ENCODE measurements around the gene PLA2G12B. TPM values are rescaled to one million over a fixed set of nuclear protein-coding genes. Genes with fewer than 3 reads are reported as not detected.

The PLA2G12B gene
- total RNA-seq, 2 donors from 2014 or later: not detected

GRCh38 chr10:72951760-72952159, 2.8 kb downstream of the PLA2G12B start:
- Histone ChIP-seq H3K27ac (no peak overlapping the region), H3K36me3 (no peaks in the 10 kb centered on the region), H3K4me3 (no peak overlapping the region), H3K9me3 (no peaks in the 10 kb centered on the region), H3K4me1 (ENCODE audit: control insufficient read depth in 1 of 2, low read depth in 2 of 2) (no peaks in the 10 kb centered on the region), H3K27me3 (replicated peaks; ENCODE audit: insufficient read depth) (no peaks in the 10 kb centered on the region)
- DNase-seq (ENCODE audit: low spot score): no peak
- TF ChIP-seq, protein P1, sequence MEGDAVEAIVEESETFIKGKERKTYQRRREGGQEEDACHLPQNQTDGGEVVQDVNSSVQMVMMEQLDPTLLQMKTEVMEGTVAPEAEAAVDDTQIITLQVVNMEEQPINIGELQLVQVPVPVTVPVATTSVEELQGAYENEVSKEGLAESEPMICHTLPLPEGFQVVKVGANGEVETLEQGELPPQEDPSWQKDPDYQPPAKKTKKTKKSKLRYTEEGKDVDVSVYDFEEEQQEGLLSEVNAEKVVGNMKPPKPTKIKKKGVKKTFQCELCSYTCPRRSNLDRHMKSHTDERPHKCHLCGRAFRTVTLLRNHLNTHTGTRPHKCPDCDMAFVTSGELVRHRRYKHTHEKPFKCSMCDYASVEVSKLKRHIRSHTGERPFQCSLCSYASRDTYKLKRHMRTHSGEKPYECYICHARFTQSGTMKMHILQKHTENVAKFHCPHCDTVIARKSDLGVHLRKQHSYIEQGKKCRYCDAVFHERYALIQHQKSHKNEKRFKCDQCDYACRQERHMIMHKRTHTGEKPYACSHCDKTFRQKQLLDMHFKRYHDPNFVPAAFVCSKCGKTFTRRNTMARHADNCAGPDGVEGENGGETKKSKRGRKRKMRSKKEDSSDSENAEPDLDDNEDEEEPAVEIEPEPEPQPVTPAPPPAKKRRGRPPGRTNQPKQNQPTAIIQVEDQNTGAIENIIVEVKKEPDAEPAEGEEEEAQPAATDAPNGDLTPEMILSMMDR (IDR thresholded peaks at IDR 0.05): no peak
- ATAC-seq (ENCODE audit: insufficient number of reproducible peaks, low FRiP score, low read depth): no peak

DNA sequence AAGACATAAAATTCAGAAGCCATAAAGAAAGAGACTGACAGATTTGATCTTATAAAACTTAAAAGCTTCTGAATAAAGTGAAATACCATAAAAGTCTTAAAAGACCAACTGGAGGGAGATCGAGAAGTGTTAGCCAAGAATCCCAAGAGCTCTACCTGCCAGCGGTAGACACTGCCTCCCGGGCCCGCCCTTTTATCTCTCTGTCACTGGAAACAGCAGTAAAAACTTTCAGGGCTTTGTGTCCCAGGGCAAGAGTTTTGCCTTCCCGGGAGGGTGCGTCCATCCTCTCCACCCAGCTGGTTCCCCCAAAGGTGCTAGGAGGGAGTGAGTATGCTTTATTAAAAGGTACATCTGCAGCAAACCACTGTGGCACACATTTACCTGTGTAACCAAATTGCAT, 5.8 kb downstream of the PLA2G12B start:
- no peaks in the 10 kb centered on the region for H3K36me3 ChIP-seq
- no peaks in the 10 kb centered on the region for H3K9me3 ChIP-seq
- H3K4me1 ChIP-seq (ENCODE audit: control insufficient read depth in 1 of 2, low read depth in 2 of 2): no peaks in the 10 kb centered on the region
- TF ChIP-seq, protein P1 (IDR thresholded peaks at IDR 0.05): no peak
- DNase-seq (ENCODE audit: low spot score) (no peak), ATAC-seq (ENCODE audit: insufficient number of reproducible peaks, low FRiP score, low read depth) (no peak)
- no peaks in the 10 kb centered on the region for H3K27me3 ChIP-seq (replicated peaks; ENCODE audit: insufficient read depth)
- H3K4me3 ChIP-seq: no peak overlapping the region
- no peak overlapping the region for H3K27ac ChIP-seq

DNA sequence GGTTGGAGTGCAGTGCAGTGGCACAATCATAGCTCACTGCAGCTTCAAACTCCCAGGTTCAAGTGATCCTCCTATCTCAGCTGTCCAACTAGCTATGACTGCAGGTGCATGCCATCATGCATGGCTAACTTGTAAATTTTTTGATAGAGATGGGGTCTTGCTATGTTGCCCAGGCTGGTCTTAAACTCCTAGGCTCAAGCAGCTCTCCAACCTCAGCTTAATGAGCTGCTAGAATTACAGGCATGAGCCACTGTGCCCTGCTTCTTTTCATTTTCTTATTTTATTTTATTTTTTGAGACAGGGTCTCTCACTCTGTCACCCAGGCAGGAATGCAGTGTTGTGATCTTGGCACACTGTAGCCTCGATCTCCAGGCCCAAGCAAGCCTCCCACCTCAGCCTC, 7.6 kb downstream of the PLA2G12B start:
- TF ChIP-seq, protein P1 (IDR thresholded peaks at IDR 0.05): no peak
- no peaks in the 10 kb centered on the region for H3K4me1 ChIP-seq (ENCODE audit: control insufficient read depth in 1 of 2, low read depth in 2 of 2)
- no peaks in the 10 kb centered on the region for H3K27me3 ChIP-seq (replicated peaks; ENCODE audit: insufficient read depth)
- no peaks in the 10 kb centered on the region for H3K36me3 ChIP-seq
- no peaks in the 10 kb centered on the region for H3K9me3 ChIP-seq
- no peak overlapping the region for H3K27ac ChIP-seq
- no peak for ATAC-seq (ENCODE audit: insufficient number of reproducible peaks, low FRiP score, low read depth)
- H3K4me3 ChIP-seq: no peak overlapping the region
- no peak for DNase-seq (ENCODE audit: low spot score)

- Histone ChIP-seq H3K4me1 (ENCODE audit: control insufficient read depth in 1 of 2, low read depth in 2 of 2) (no peaks in the 10 kb centered on the region), H3K27ac (no peak overlapping the region)
- TF ChIP-seq, protein P1 (IDR thresholded peaks at IDR 0.05): no peak
Measured at GRCh38 chr10:72943498-72944234, 10.9 kb downstream of the PLA2G12B start.

GRCh38 chr10:72935361-72935760, 19.2 kb downstream of the PLA2G12B start:
- H3K27me3 ChIP-seq (replicated peaks; ENCODE audit: insufficient read depth): no peaks in the 10 kb centered on the region
- TF ChIP-seq, protein P1 (IDR thresholded peaks at IDR 0.05): no peak
- ATAC-seq (ENCODE audit: insufficient number of reproducible peaks, low FRiP score, low read depth) (no peak), DNase-seq (ENCODE audit: low spot score) (no peak)
- no peaks in the 10 kb centered on the region for H3K9me3 ChIP-seq
- H3K27ac ChIP-seq: no peak overlapping the region
- H3K4me3 ChIP-seq: no peak overlapping the region
- H3K36me3 ChIP-seq: no peaks in the 10 kb centered on the region
- H3K4me1 ChIP-seq (ENCODE audit: control insufficient read depth in 1 of 2, low read depth in 2 of 2): no peaks in the 10 kb centered on the region

More at GRCh38 chr10:72943498-72944234, 10.9 kb downstream of the PLA2G12B start:
- ATAC-seq (ENCODE audit: insufficient number of reproducible peaks, low FRiP score, low read depth) (no peak), DNase-seq (ENCODE audit: low spot score) (no peak)
- no peak overlapping the region for H3K4me3 ChIP-seq
- no peaks in the 10 kb centered on the region for H3K27me3 ChIP-seq (replicated peaks; ENCODE audit: insufficient read depth)
- H3K9me3 ChIP-seq: no peaks in the 10 kb centered on the region
- H3K36me3 ChIP-seq: no peaks in the 10 kb centered on the region

All from thoracic aorta (tissue), 2 donors.